ENCODE results near the gene NRROS.
"Not testable (repeated sequence)": the region's sequence is repeated elsewhere in the genome, so short reads cannot be mapped to it uniquely, and the experiment has no call there.

Gene NRROS

GRCh38 chr3:196625331-196625730 is 14.2 kb upstream of the NRROS start:
- DNase-seq: no peak

DNA sequence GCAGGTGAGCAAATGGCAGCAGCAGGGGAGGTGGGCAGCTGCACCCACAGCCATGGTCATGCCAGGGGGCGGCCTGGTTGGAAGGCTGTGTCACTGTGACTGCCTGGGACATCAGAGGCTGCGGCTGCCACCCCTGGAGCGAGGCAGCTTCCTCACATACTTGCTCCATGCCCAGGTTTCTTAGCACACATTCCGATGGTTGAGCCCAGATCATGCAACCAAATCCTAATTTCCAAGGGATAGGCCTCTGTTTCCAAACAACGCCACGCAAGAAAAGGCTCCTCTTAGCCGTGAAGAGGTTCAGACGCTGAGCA is 11.6 kb upstream of the NRROS start:
- no peak for DNase-seq

DNA sequence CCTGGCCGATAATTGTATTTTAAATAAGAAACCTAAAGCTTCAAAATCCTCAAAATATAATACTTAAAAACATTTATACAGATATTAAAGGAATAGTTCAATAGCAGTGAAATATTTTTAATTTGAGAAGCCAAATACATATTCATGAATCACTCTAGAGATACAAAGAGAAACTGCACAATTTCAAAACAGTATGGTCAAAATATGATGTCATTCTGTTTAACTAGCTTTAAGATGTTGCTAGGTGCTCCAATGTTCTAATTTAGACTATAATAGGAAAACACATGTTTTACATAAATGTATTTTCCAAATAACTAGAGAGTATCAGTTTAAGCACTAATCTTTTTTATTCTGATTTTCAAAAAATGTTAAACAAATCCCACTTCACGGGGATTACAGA is 10.3 kb upstream of the NRROS start:
- no peak for DNase-seq

DNA sequence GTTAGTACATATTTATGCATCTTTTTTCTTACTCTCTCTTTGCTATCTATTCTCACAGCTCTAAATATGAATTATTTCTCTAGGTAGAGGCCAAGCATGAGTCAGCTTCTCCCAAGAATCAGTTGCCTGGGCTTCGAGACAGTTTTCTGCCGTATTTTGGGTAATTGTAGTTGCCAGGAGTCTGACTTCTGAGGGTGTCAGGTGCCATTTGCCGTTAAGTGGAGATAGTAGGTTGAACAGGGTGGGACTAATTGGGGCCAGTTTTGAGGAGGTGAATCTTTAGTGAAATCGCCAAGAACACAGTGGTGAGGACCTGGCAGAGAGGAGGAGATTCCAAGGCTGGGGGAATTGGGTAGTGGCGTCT is 7.8 kb upstream of the NRROS start:
- DNase-seq: peak; percentile 82

GRCh38 chr3:196632046-196632751 is 7.3 kb upstream of the NRROS start:
- peak; percentile 91 for DNase-seq

DNA sequence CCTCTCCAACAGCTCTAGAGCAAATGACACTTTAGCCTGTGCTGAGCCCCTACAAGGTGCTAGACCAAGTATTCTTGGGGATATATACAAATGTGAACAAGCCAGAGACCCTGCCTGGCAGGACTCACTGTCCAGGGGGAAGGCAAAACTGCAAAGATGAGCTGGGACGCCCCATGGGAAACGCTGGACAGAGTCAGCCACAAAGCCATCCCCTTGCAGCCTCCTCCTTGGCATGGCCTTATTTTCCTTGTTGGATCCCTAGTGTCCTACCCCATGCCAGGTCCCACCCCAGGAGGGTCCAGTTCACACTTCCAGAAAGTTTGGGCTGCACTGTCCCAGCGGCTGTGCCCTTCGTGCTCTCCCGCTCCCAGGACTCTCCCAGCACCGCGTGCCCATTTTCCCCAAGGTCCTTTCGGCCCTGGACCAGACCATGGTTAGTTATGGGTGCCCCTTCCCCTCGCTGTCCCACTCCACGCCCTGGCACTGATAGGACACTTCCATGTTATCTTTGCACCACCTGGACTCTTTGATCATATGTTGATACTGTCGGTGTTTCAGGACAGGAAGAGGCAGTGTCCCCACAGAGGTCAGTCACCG is 5.8 kb upstream of the NRROS start:
- DNase-seq: no peak

DNA sequence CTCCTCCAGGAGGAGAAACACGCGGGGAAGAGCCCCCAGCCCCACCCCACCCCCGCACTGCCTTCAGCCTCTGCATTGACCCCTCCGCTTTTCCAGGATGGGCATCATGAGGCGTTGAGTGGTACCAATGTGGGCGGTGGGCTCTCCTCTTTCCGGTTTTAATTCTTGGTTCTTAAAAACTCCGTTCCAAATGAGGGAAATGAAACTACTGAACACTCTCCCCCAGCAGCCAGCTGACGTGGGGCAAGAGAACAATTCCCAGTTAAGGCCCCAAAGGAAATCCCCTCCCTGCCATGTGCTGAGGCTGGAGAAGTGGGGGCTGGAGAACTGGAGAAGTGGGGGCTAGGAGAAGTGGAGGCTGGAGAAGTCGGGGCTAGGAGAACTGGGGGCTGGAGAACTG is 5.3 kb upstream of the NRROS start:
- DNase-seq: no peak

GRCh38 chr3:196634829-196635228 is 4.7 kb upstream of the NRROS start:
- DNase-seq: no peak

- DNase-seq: no peak
These were observed 2.8 kb upstream of the NRROS start for GRCh38 chr3:196636369-196637349.

DNA sequence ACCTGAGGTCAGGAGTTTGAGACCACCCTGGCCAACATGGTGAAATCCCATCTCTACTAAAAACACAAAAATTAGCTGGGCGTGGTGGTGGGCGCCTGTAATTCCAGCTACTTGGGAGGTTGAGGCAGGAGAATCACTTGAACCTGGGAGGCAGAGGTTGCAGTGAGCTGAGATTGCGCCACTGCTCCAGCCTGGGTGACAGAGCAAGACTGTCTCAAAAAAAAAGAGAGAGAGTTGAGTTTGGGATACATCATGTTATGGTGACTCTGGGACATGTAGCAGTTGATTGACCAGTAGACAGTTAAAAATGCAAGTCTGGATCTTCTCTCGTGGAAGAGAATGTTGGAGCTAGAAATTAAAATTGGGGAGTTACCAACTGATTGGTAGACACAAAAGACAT is 1.6 kb upstream of the NRROS start:
- DNase-seq: not testable (repeated sequence)

DNA sequence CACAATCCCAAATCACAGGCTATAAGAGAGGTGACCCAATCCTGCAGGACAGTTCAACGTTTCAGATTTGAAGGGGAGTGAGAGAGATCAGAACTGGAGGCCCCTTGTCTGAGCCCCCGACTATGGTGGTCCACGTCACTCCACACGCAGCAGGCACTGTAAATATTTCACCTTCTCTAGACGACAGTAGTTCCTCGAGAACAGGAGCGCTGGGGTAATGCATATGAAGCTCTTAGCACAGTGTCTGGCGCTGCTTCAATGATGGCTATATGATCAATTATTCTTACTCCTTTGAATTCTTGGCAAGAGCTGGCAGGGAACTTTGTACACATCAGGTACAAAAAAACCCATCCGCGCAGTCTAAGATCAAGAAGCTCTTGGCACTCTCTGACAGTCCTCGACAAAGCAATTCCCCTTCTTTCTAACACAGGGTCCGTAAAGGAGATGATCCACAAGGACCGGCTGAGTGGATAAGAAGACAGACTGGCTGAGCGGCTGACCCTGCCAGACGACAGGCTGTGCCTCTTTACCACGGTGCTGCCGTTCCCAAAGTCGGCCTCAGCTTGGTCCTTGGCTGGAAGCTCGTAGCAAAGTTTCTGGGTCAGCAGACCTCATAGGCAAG is 522 bp upstream of the NRROS start:
- DNase-seq: no peak

GRCh38 chr3:196640297-196641018 is 964 bp downstream of the NRROS start:
- DNase-seq: no peak

GRCh38 chr3:196641333-196642054 is 2.0 kb downstream of the NRROS start:
- DNase-seq: peak; percentile 78

GRCh38 chr3:196642434-196642833 is 2.9 kb downstream of the NRROS start:
- DNase-seq: no peak

- DNase-seq: peak; percentile 44
These were observed 3.8 kb downstream of the NRROS start for GRCh38 chr3:196643201-196643749.

DNA sequence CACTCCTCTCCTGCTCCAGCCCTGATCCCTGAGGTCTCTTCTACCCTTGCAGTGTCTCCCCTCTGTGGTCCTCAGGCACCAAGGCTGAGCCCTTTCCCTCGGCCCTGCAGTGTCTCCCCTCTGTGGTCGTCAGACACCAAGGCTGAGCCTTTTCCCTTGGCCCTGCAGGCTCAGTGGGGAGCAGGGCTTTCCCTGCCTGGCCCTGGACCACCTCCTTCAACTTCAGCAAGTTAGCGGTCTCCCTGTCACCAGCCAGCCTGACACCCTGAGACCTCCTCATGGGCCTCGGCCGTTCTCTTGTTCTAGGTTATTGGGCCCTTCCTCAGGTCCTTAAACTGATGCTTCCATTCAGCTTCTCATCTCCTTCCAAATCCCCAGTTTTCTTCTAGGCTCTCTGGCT is 4.3 kb downstream of the NRROS start:
- DNase-seq: no peak

- DNase-seq: no peak
These were observed 5.6 kb downstream of the NRROS start for GRCh38 chr3:196645096-196645495.

- no peak for DNase-seq
These were observed 6.6 kb downstream of the NRROS start for GRCh38 chr3:196645897-196646665.

DNA sequence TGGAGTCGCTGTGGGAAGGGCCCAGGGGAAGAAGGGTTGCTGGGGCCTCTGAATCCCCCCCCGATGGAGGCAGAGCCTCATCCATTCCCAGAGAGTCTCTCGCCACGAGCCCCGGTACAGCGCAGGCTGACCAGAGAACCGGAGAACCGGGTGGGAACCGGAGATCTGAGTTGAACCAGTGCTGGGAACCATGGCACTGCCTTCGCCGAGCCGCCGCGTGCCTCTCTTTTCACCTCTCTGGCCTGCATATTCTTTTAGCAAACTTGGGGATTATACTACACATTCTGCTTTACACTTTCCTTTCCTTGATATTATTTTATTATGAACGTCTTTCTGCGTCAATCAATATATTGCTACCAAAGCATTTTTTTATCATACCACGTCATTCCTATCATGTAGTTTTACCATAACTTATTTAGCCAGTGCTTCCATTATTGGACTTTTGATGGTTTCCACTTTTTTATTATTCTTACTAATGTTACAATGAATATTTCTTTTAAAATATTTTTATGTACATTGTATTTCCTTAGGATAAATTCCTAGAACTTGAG is 7.2 kb downstream of the NRROS start:
- DNase-seq: no peak

GRCh38 chr3:196650740-196651311 is 11.3 kb downstream of the NRROS start:
- DNase-seq: no peak
